Measurements from ENCODE around the gene ZNF32.

ZNF32 gene

GRCh38 chr10:43653746-43654145 lies 5.1 kb upstream of the ZNF32 start:
- no peak overlapping the region for H3K9ac ChIP-seq (ENCODE audit: low read length)
- H2BK12ac ChIP-seq (ENCODE audit: low read length in 2 of 2) = no peak overlapping the region
- H3K4me2 ChIP-seq (ENCODE audit: low read length, poor library complexity, severe bottlenecking) = no peak overlapping the region

GRCh38 chr10:43649185-43649523 lies 473 bp upstream of the ZNF32 start:
- no peak for DNase-seq
- WGBS = 29% methylated on average over 13 of the region's 14 CpGs
- peak overlapping the region; percentile 73 to 96 for H3K18ac ChIP-seq (ENCODE audit: low read depth in 1 of 2, low read length in 2 of 2)
- peak overlapping the region; percentile 70 to 90 for H3K4me3 ChIP-seq (ENCODE audit: insufficient read depth in 1 of 2, low read depth in 1 of 2, low read length in 2 of 2)
- no peaks in the 10 kb centered on the region for H3K27me3 ChIP-seq (ENCODE audit: control insufficient read depth in 1 of 2, insufficient read depth in 1 of 2, low read length in 2 of 2)
- peaks cover 4% of the 10 kb centered on the region for H3K4me1 ChIP-seq (ENCODE audit: control insufficient read depth, insufficient read depth, low read depth, low read length)
- peak overlapping the region; percentile 73 for H2BK15ac ChIP-seq (ENCODE audit: low read depth, poor library complexity, severe bottlenecking)
- H2AFZ ChIP-seq (ENCODE audit: low read depth, low read length) = peak overlapping the region; percentile 98
- peaks cover 22% of the 10 kb centered on the region for H3K79me1 ChIP-seq (replicated peaks; ENCODE audit: low read length, poor library complexity, severe bottlenecking)
- peak overlapping the region; percentile 90 for H3K4me2 ChIP-seq (ENCODE audit: low read length, poor library complexity, severe bottlenecking)
- no peak overlapping the region for H2BK5ac ChIP-seq (ENCODE audit: low read depth, low read length, poor library complexity, severe bottlenecking)
- no peak overlapping the region for H2AK5ac ChIP-seq (ENCODE audit: low read length, severe bottlenecking)
- no peak overlapping the region for H2BK120ac ChIP-seq (ENCODE audit: low read depth, low read length)
- peak overlapping the region; percentile 74 for H4K8ac ChIP-seq (ENCODE audit: low read length)
- H3K9me3 ChIP-seq (ENCODE audit: control insufficient read depth, low read length) = peaks cover 33% of the 10 kb centered on the region
- peak overlapping the region; percentile 90 for H3K9ac ChIP-seq (ENCODE audit: low read length)
- peak overlapping the region in 1 of 2 experiments; percentile 79 for H3K14ac ChIP-seq (ENCODE audit: low read length in 2 of 2)
- peak overlapping the region in 1 of 2 experiments; percentile 64 for H3K23ac ChIP-seq (ENCODE audit: low read length in 2 of 2)
- H3K4ac ChIP-seq (ENCODE audit: low read depth in 1 of 2, low read length in 2 of 2) = peak overlapping the region; percentile 46 to 88
- H3K36me3 ChIP-seq (ENCODE audit: control insufficient read depth in 1 of 2, insufficient read depth in 2 of 2, low read depth in 1 of 2, low read length in 2 of 2) = peaks cover 9 to 26% of the 10 kb centered on the region in 2 experiments
- H2BK12ac ChIP-seq (ENCODE audit: low read length in 2 of 2) = no peak overlapping the region
- peak overlapping the region; percentile 71 for H4K91ac ChIP-seq (ENCODE audit: low read length)
- H3K27ac ChIP-seq (ENCODE audit: low read length, poor library complexity, severe bottlenecking) = no peak overlapping the region

More at GRCh38 chr10:43653746-43654145, 5.1 kb upstream of the ZNF32 start:
- no peak overlapping the region for H2BK5ac ChIP-seq (ENCODE audit: low read depth, low read length, poor library complexity, severe bottlenecking)
- no peak for DNase-seq
- no peaks in the 10 kb centered on the region for H3K27me3 ChIP-seq (ENCODE audit: control insufficient read depth in 1 of 2, insufficient read depth in 1 of 2, low read length in 2 of 2)
- no peak overlapping the region for H3K23ac ChIP-seq (ENCODE audit: low read length in 2 of 2)
- no peak overlapping the region for H2BK15ac ChIP-seq (ENCODE audit: low read depth, poor library complexity, severe bottlenecking)
- H3K79me1 ChIP-seq (replicated peaks; ENCODE audit: low read length, poor library complexity, severe bottlenecking) = no peaks in the 10 kb centered on the region
- no peaks in the 10 kb centered on the region for H3K9me3 ChIP-seq (ENCODE audit: control insufficient read depth, low read length)
- no peak overlapping the region for H3K4ac ChIP-seq (ENCODE audit: low read depth in 1 of 2, low read length in 2 of 2)
- no peak overlapping the region for H2AK5ac ChIP-seq (ENCODE audit: low read length, severe bottlenecking)
- no peak overlapping the region for H3K14ac ChIP-seq (ENCODE audit: low read length in 2 of 2)
- no peak overlapping the region for H2BK120ac ChIP-seq (ENCODE audit: low read depth, low read length)
- H2AFZ ChIP-seq (ENCODE audit: low read depth, low read length) = no peak overlapping the region
- no peak overlapping the region for H4K8ac ChIP-seq (ENCODE audit: low read length)
- H3K4me1 ChIP-seq (ENCODE audit: control insufficient read depth, insufficient read depth, low read depth, low read length) = peaks cover 4% of the 10 kb centered on the region
- H3K18ac ChIP-seq (ENCODE audit: low read depth in 1 of 2, low read length in 2 of 2) = no peak overlapping the region
- no peak overlapping the region for H3K27ac ChIP-seq (ENCODE audit: low read length, poor library complexity, severe bottlenecking)
- no peak overlapping the region for H3K4me3 ChIP-seq (ENCODE audit: insufficient read depth in 1 of 2, low read depth in 1 of 2, low read length in 2 of 2)
- no peak overlapping the region for H4K91ac ChIP-seq (ENCODE audit: low read length)
- H3K36me3 ChIP-seq (ENCODE audit: control insufficient read depth in 1 of 2, insufficient read depth in 2 of 2, low read depth in 1 of 2, low read length in 2 of 2) = no peaks in the 10 kb centered on the region
- WGBS = 57% methylated on average over 2 of the region's 2 CpGs

GRCh38 chr10:43648095-43648397 lies 635 bp downstream of the ZNF32 start:
- H3K79me1 ChIP-seq (replicated peaks; ENCODE audit: low read length, poor library complexity, severe bottlenecking) = peaks cover 24% of the 10 kb centered on the region
- no peak overlapping the region for H3K14ac ChIP-seq (ENCODE audit: low read length in 2 of 2)
- no peak overlapping the region for H2BK12ac ChIP-seq (ENCODE audit: low read length in 2 of 2)
- peak overlapping the region; percentile 89 for H3K4ac ChIP-seq (ENCODE audit: low read depth in 1 of 2, low read length in 2 of 2)
- H3K18ac ChIP-seq (ENCODE audit: low read depth in 1 of 2, low read length in 2 of 2) = peak overlapping the region; percentile 96 to 98
- peak overlapping the region; percentile 94 for H4K8ac ChIP-seq (ENCODE audit: low read length)
- H3K4me3 ChIP-seq (ENCODE audit: insufficient read depth in 1 of 2, low read depth in 1 of 2, low read length in 2 of 2) = peak overlapping the region; percentile 82 to 90
- 63% methylated on average over 9 of the region's 9 CpGs for WGBS
- peak; percentile 9 for DNase-seq
- peaks cover 44% of the 10 kb centered on the region for H3K9me3 ChIP-seq (ENCODE audit: control insufficient read depth, low read length)
- no peak overlapping the region for H2AK5ac ChIP-seq (ENCODE audit: low read length, severe bottlenecking)
- H3K27ac ChIP-seq (ENCODE audit: low read length, poor library complexity, severe bottlenecking) = no peak overlapping the region
- no peak overlapping the region for H2BK5ac ChIP-seq (ENCODE audit: low read depth, low read length, poor library complexity, severe bottlenecking)
- peak overlapping the region; percentile 93 for H2BK120ac ChIP-seq (ENCODE audit: low read depth, low read length)
- peak overlapping the region; percentile 86 for H4K91ac ChIP-seq (ENCODE audit: low read length)
- peak overlapping the region; percentile 98 for H2AFZ ChIP-seq (ENCODE audit: low read depth, low read length)
- peak overlapping the region; percentile 90 for H3K4me2 ChIP-seq (ENCODE audit: low read length, poor library complexity, severe bottlenecking)
- no peak overlapping the region for H3K23ac ChIP-seq (ENCODE audit: low read length in 2 of 2)
- H2BK15ac ChIP-seq (ENCODE audit: low read depth, poor library complexity, severe bottlenecking) = no peak overlapping the region
- H3K9ac ChIP-seq (ENCODE audit: low read length) = peak overlapping the region; percentile 90
- H3K4me1 ChIP-seq (ENCODE audit: control insufficient read depth, insufficient read depth, low read depth, low read length) = peaks cover 3% of the 10 kb centered on the region
- H3K27me3 ChIP-seq (ENCODE audit: control insufficient read depth in 1 of 2, insufficient read depth in 1 of 2, low read length in 2 of 2) = no peaks in the 10 kb centered on the region
- H3K36me3 ChIP-seq (ENCODE audit: control insufficient read depth in 1 of 2, insufficient read depth in 2 of 2, low read depth in 1 of 2, low read length in 2 of 2) = peaks cover 14 to 37% of the 10 kb centered on the region in 2 experiments

GRCh38 chr10:43647576-43647975 lies 1.1 kb downstream of the ZNF32 start:
- Histone ChIP-seq H3K27ac (ENCODE audit: low read length, poor library complexity, severe bottlenecking) (no peak overlapping the region), H2BK120ac (ENCODE audit: low read depth, low read length) (no peak overlapping the region), H2BK12ac (ENCODE audit: low read length in 2 of 2) (no peak overlapping the region), H3K27me3 (ENCODE audit: control insufficient read depth in 1 of 2, insufficient read depth in 1 of 2, low read length in 2 of 2) (no peaks in the 10 kb centered on the region), H3K18ac (ENCODE audit: low read depth in 1 of 2, low read length in 2 of 2) (no peak overlapping the region), H4K91ac (ENCODE audit: low read length) (no peak overlapping the region), H4K8ac (ENCODE audit: low read length) (no peak overlapping the region), H3K4ac (ENCODE audit: low read depth in 1 of 2, low read length in 2 of 2) (no peak overlapping the region), H2BK15ac (ENCODE audit: low read depth, poor library complexity, severe bottlenecking) (no peak overlapping the region), H3K4me2 (ENCODE audit: low read length, poor library complexity, severe bottlenecking) (peak overlapping the region; percentile 90), H3K4me1 (ENCODE audit: control insufficient read depth, insufficient read depth, low read depth, low read length) (peaks cover 3% of the 10 kb centered on the region), H3K36me3 (ENCODE audit: control insufficient read depth in 1 of 2, insufficient read depth in 2 of 2, low read depth in 1 of 2, low read length in 2 of 2) (peaks cover 14 to 42% of the 10 kb centered on the region in 2 experiments), H2AFZ (ENCODE audit: low read depth, low read length) (no peak overlapping the region), H3K9me3 (ENCODE audit: control insufficient read depth, low read length) (peaks cover 49% of the 10 kb centered on the region), H2AK5ac (ENCODE audit: low read length, severe bottlenecking) (no peak overlapping the region), H3K4me3 (ENCODE audit: insufficient read depth in 1 of 2, low read depth in 1 of 2, low read length in 2 of 2) (peak overlapping the region in 1 of 2 experiments; percentile 90), H3K14ac (ENCODE audit: low read length in 2 of 2) (no peak overlapping the region), H3K23ac (ENCODE audit: low read length in 2 of 2) (no peak overlapping the region), H3K9ac (ENCODE audit: low read length) (peak overlapping the region; percentile 90), H3K79me1 (replicated peaks; ENCODE audit: low read length, poor library complexity, severe bottlenecking) (peaks cover 24% of the 10 kb centered on the region), H2BK5ac (ENCODE audit: low read depth, low read length, poor library complexity, severe bottlenecking) (no peak overlapping the region)
- WGBS = 94% methylated on average over 5 of the region's 6 CpGs
- DNase-seq = no peak

All from mesenchymal stem cell (in vitro differentiated cells and primary cell).